ENCODE results near the gene KIAA0753.

Gene KIAA0753

GRCh38 chr17:6547336-6547735 lies 93.2 kb downstream of the KIAA0753 start:
- no peak for DNase-seq (ENCODE audit: low spot score)

GRCh38 chr17:6546069-6546718 lies 94.3 kb downstream of the KIAA0753 start:
- no peak for DNase-seq (ENCODE audit: low spot score)

GRCh38 chr17:6545291-6545690 lies 95.2 kb downstream of the KIAA0753 start:
- DNase-seq (ENCODE audit: low spot score), result no peak

- no peak for DNase-seq (ENCODE audit: low spot score)
These were observed 96.5 kb downstream of the KIAA0753 start for GRCh38 chr17:6544011-6544370.

GRCh38 chr17:6543079-6544010 lies 97.2 kb downstream of the KIAA0753 start:
- no peak for DNase-seq (ENCODE audit: low spot score)

GRCh38 chr17:6542577-6542976 lies 97.9 kb downstream of the KIAA0753 start:
- no peak for DNase-seq (ENCODE audit: low spot score)

GRCh38 chr17:6541886-6542285 lies 98.6 kb downstream of the KIAA0753 start:
- no peak for DNase-seq (ENCODE audit: low spot score)

GRCh38 chr17:6539871-6540270 lies 100.6 kb downstream of the KIAA0753 start:
- no peak for DNase-seq (ENCODE audit: low spot score)

GRCh38 chr17:6536566-6537065 lies 103.9 kb downstream of the KIAA0753 start:
- DNase-seq (ENCODE audit: low spot score), result no peak

- DNase-seq (ENCODE audit: low spot score), result no peak
These were observed 104.5 kb downstream of the KIAA0753 start for GRCh38 chr17:6536053-6536452.

- DNase-seq (ENCODE audit: low spot score), result no peak
These were observed 105.5 kb downstream of the KIAA0753 start for GRCh38 chr17:6534846-6535514.

- DNase-seq (ENCODE audit: low spot score), result no peak
These were observed 108.0 kb downstream of the KIAA0753 start for GRCh38 chr17:6532441-6532885.

GRCh38 chr17:6531575-6531974 lies 108.9 kb downstream of the KIAA0753 start:
- DNase-seq (ENCODE audit: low spot score), result no peak

GRCh38 chr17:6530324-6530920 lies 110.1 kb downstream of the KIAA0753 start:
- no peak for DNase-seq (ENCODE audit: low spot score)

- no peak for DNase-seq (ENCODE audit: low spot score)
These were observed 112.0 kb downstream of the KIAA0753 start for GRCh38 chr17:6528557-6528956.

Measured in iPS-NIHi11 (cell line).